ENCODE data around the gene CEP55. TPM values are rescaled to one million over a fixed set of nuclear protein-coding genes. Genes with fewer than 3 reads are reported as not detected.

The CEP55 gene
- total and polyA plus RNA-seq, 2 of the 8 experiments (the other 6 are each of a cell fraction or from before 2014, with no cell fraction given), result 7.0 to 19.6 TPM

DNA sequence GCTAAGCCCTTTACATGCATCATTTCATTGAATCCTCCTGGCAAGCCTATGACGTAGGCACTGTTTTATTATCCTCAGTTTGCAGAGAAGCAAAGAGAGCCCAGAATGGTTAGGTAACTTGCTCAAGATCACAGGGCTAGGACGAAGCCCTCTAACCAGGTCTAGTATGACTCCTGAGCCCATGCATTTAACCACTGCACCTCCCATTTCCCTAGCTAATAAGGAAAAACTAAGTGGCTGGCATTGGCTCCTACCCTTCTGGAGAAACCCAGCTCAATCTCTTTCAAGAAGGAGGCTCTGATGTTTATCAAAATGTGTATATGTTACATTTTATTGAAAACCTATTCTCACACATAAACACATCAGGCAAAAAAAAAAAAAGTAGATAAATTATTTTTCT, 34.0 kb upstream of the CEP55 start:
- Histone ChIP-seq H2AFZ (ENCODE audit: low read length) (no peak overlapping the region), H3K4me1 (replicated peaks in 1 of 4; ENCODE audit: control insufficient read depth in 3 of 4, insufficient read depth in 4 of 4, low read length in 3 of 4) (peaks cover 0 to 5% (median 2%) of the 10 kb centered on the region in 4 experiments; a peak in 3 of 7 replicates), H2BK120ac (replicated peaks; ENCODE audit: low read depth, low read length) (no peak overlapping the region), H3K36me3 (ENCODE audit: control insufficient read depth in 2 of 4, insufficient read depth in 4 of 4, low read length in 3 of 4) (no peaks in the 10 kb centered on the region), H3K4me3 (ENCODE audit: extremely low read depth in 1 of 4, insufficient read depth in 2 of 4, low read depth in 3 of 4, low read length in 4 of 4) (no peak overlapping the region), H3K79me1 (ENCODE audit: low read depth, low read length) (no peaks in the 10 kb centered on the region), H4K5ac (ENCODE audit: insufficient read length, low read depth, low read length) (no peak overlapping the region), H3K23ac (ENCODE audit: insufficient read length) (no peak overlapping the region), H3K56ac (replicated peaks; ENCODE audit: insufficient read length, low read depth, low read length) (no peak overlapping the region), H3K4ac (replicated peaks; ENCODE audit: insufficient read length, low read depth, low read length) (no peak overlapping the region), H2BK15ac (ENCODE audit: low read length) (no peak overlapping the region), H2AK5ac (ENCODE audit: low read depth, low read length) (no peak overlapping the region), H2BK5ac (ENCODE audit: low read depth, low read length) (no peak overlapping the region), H3K4me2 (ENCODE audit: insufficient read depth in 1 of 2, low read depth in 2 of 2, low read length in 2 of 2) (no peak overlapping the region), H3K23me2 (ENCODE audit: low read depth, low read length) (no peaks in the 10 kb centered on the region), H3K27ac (ENCODE audit: low read depth, low read length) (no peak overlapping the region), H4K20me1 (replicated peaks in 1 of 2; ENCODE audit: control insufficient read depth in 1 of 2, insufficient read depth in 2 of 2, low read length in 2 of 2) (no peaks in the 10 kb centered on the region), H3K27me3 (replicated peaks in 1 of 4; ENCODE audit: control insufficient read depth in 3 of 4, extremely low read depth in 1 of 4, insufficient read depth in 3 of 4, low read length in 3 of 4) (no peaks in the 10 kb centered on the region), H3K9me3 (ENCODE audit: insufficient read depth in 2 of 2, low read depth in 1 of 2, low read length in 1 of 2) (no peaks in the 10 kb centered on the region), H3K9ac (replicated peaks in 1 of 4; ENCODE audit: extremely low read depth in 1 of 4, low read depth in 3 of 4, low read length in 3 of 4) (no peak overlapping the region), H4K8ac (ENCODE audit: extremely low read depth, insufficient read depth, low read length) (no peak overlapping the region), H3K79me2 (ENCODE audit: control insufficient read depth in 1 of 2, insufficient read depth in 2 of 2, low read length in 2 of 2) (no peaks in the 10 kb centered on the region), H3K18ac (ENCODE audit: extremely low read depth, low read length) (no peak overlapping the region), H2BK12ac (ENCODE audit: low read depth, low read length) (no peak overlapping the region), H3K14ac (ENCODE audit: insufficient read length) (no peak overlapping the region), H4K91ac (replicated peaks; ENCODE audit: insufficient read length, low read length) (no peak overlapping the region), H2BK20ac (ENCODE audit: low read length) (no peak overlapping the region)
- 46% methylated on average over 2 of the region's 2 CpGs; no CpG with 5 or more reads in 1 of the 2 experiments for WGBS, 2 experiments (ENCODE audit: extremely low coverage in 1 of 2, insufficient coverage in 1 of 2, insufficient read length in 1 of 2, insufficient replicate concordance in 2 of 2, low coverage in 1 of 2, low lambda C conversion rate in 2 of 2, missing lambda C conversion rate in 1 of 2)
- POLR2A ChIA-PET (ENCODE audit: partially characterized antibody), result interaction anchor here (1.4 kb wide), 1 partner anchor 26 kb away, joined by 3 read pairs; no protein-coding TSS in a partner anchor
- FAIRE-seq (no peak), DNase-seq (ENCODE audit: low read depth in 1 of 2, low spot score in 2 of 2) (no peak)
- CTCF ChIA-PET (ENCODE audit: partially characterized antibody), result interaction anchor here (0.6 to 2.8 kb wide), 12 partner anchors 8 to 86 kb away, joined by 3 to 19 read pairs (median 5); partner anchors contain the start of gene MYOF

Data from H1 (cell line).